DOHH2 (cell line): ENCODE results near the gene YDJC.

Source experiments
- H3F3A ChIP-seq: fragments of 200-600 bp; sonication (generic), shearing (Covaris generic); 2 replicates; pipeline ENCODE4 v1.6.0; 2016; ENCODE audit warnings: antibody characterized with exemption, mild to moderate bottlenecking; ENCODE audit not compliant: control insufficient read depth, insufficient read depth
- H3K27ac ChIP-seq: fragments of 200-600 bp; sonication (generic); 2 replicates; pipeline ENCODE4 v1.5.1; 2014; ENCODE audit warnings: low read depth, mild to moderate bottlenecking, low read length, moderate library complexity
- H3K27me3 ChIP-seq: fragments of 200-600 bp; sonication (generic); 2 replicates; pipeline ENCODE4 v1.6.1; 2014; ENCODE audit warnings: mild to moderate bottlenecking, low read length, mixed read lengths; ENCODE audit not compliant: control insufficient read depth
- H3K36me3 ChIP-seq: fragments of 200-600 bp; sonication (generic); 2 replicates; pipeline ENCODE4 v1.6.1; 2014; ENCODE audit warnings: mild to moderate bottlenecking, low read length, moderate library complexity, mixed read lengths; ENCODE audit not compliant: control insufficient read depth
- H3K4me1 ChIP-seq: fragments of 200-600 bp; sonication (generic); 2 replicates; pipeline ENCODE4 v1.6.1; 2014; ENCODE audit warnings: mild to moderate bottlenecking, low read length, mixed read lengths; ENCODE audit not compliant: control insufficient read depth
- H3K4me2 ChIP-seq: fragments of 200-600 bp; sonication (generic); 2 replicates; pipeline ENCODE4 v1.6.0; 2014; ENCODE audit warnings: mild to moderate bottlenecking, low read length, moderate library complexity
- H3K4me3 ChIP-seq: fragments of 200-600 bp; sonication (generic); 2 replicates; pipeline ENCODE4 v1.5.1; 2014; ENCODE audit warnings: mild to moderate bottlenecking, low read length, mixed read lengths
- H3K79me2 ChIP-seq: fragments of 200-600 bp; sonication (generic); 2 replicates; pipeline ENCODE4 v1.6.1; 2014; ENCODE audit warnings: mild to moderate bottlenecking, low read length, mixed read lengths; ENCODE audit not compliant: control insufficient read depth
- H3K9me2 ChIP-seq: fragments of 200-600 bp; sonication (generic); replicated peaks from 2 replicates; pipeline ENCODE4 v1.6.1; 2014; ENCODE audit warnings: mild to moderate bottlenecking, low read length, mixed read lengths; ENCODE audit not compliant: control insufficient read depth
- H3K9me3 ChIP-seq: fragments of 200-600 bp; sonication (generic); 2 replicates; pipeline ENCODE4 v1.6.1; 2014; ENCODE audit warnings: antibody characterized with exemption, low read length, mixed read lengths; ENCODE audit not compliant: control insufficient read depth, insufficient read depth
- H4K20me1 ChIP-seq: fragments of 200-600 bp; sonication (generic); 2 replicates; pipeline ENCODE4 v1.6.0; 2014; ENCODE audit warnings: low read depth, mild to moderate bottlenecking, antibody characterized with exemption, low read length, moderate library complexity; ENCODE audit not compliant: control insufficient read depth, insufficient read depth
- CTCF ChIP-seq: fragments of 200-600 bp; sonication (generic); IDR thresholded peaks from one replicate; pipeline ENCODE4 v1.5.1; 2014; ENCODE audit warnings: antibody characterized with exemption, mild to moderate bottlenecking, low read depth, low read length; ENCODE audit not compliant: poor library complexity, severe bottlenecking
- EZH2phosphoT487 ChIP-seq: fragments of 200-600 bp; sonication (generic); IDR thresholded peaks from 2 replicates; pipeline ENCODE4 v1.6.1; 2017; ENCODE audit warnings: borderline replicate concordance, mild to moderate bottlenecking, antibody characterized with exemption, low read length, moderate library complexity, mixed read lengths

Gene YDJC

GRCh38 chr22:21591695-21592094 lies 38.1 kb downstream of the YDJC start:
- Histone ChIP-seq H3K9me2 (no peaks in the 10 kb centered on the region), H3K4me3 (no peak overlapping the region), H3F3A (peaks cover 9% of the 10 kb centered on the region), H4K20me1 (peaks cover 43% of the 10 kb centered on the region), H3K27ac (no peak overlapping the region), H3K4me1 (peaks cover 42% of the 10 kb centered on the region), H3K79me2 (peaks cover 99% of the 10 kb centered on the region), H3K36me3 (peaks cover 75% of the 10 kb centered on the region), H3K27me3 (no peaks in the 10 kb centered on the region), H3K9me3 (no peaks in the 10 kb centered on the region), H3K4me2 (no peak overlapping the region)
- TF ChIP-seq EZH2phosphoT487 (no peak), CTCF (no peak)

- no peak overlapping the region for H3K27ac ChIP-seq
These were observed 38.8 kb downstream of the YDJC start for GRCh38 chr22:21590809-21591641.

GRCh38 chr22:21589396-21589795 lies 40.4 kb downstream of the YDJC start:
- no peak overlapping the region for H3K4me2 ChIP-seq
- no peaks in the 10 kb centered on the region for H3K9me3 ChIP-seq
- no peak for TF ChIP-seq EZH2phosphoT487
- peaks cover 60% of the 10 kb centered on the region for H3K36me3 ChIP-seq
- no peaks in the 10 kb centered on the region for H3K27me3 ChIP-seq
- H3K4me3 ChIP-seq: no peak overlapping the region
- H3K9me2 ChIP-seq: no peaks in the 10 kb centered on the region
- peaks cover 12% of the 10 kb centered on the region for H3F3A ChIP-seq
- H4K20me1 ChIP-seq: peaks cover 43% of the 10 kb centered on the region
- peaks cover 61% of the 10 kb centered on the region for H3K4me1 ChIP-seq
- no peak overlapping the region for H3K27ac ChIP-seq
- H3K79me2 ChIP-seq: peaks cover 99% of the 10 kb centered on the region

More at GRCh38 chr22:21590809-21591641, 38.8 kb downstream of the YDJC start:
- H3K9me2 ChIP-seq: no peaks in the 10 kb centered on the region
- H3F3A ChIP-seq: peaks cover 9% of the 10 kb centered on the region
- H4K20me1 ChIP-seq: peaks cover 43% of the 10 kb centered on the region
- TF ChIP-seq EZH2phosphoT487 (no peak), CTCF (no peak)
- no peak overlapping the region for H3K4me3 ChIP-seq
- H3K79me2 ChIP-seq: peaks cover 99% of the 10 kb centered on the region
- H3K4me2 ChIP-seq: peak overlapping the region; percentile 30; the same call in 1 of the 2 replicates
- no peaks in the 10 kb centered on the region for H3K27me3 ChIP-seq
- peaks cover 49% of the 10 kb centered on the region for H3K4me1 ChIP-seq
- H3K36me3 ChIP-seq: peaks cover 69% of the 10 kb centered on the region
- no peaks in the 10 kb centered on the region for H3K9me3 ChIP-seq
